HepG2 (cell line): ENCODE results near the gene ARIH1. TPM values are rescaled to one million over a fixed set of nuclear protein-coding genes. Genes with fewer than 3 reads are reported as not detected.

Experiments used
- AHDC1 ChIP-seq: sonication (generic); formaldehyde crosslinking; IDR thresholded peaks from 2 replicates; pipeline ENCODE4 v1.5.1; 2020; ENCODE audit warnings: mild to moderate bottlenecking, missing genetic modification reagents, borderline replicate concordance
- ATF1 ChIP-seq: IDR thresholded peaks from 2 replicates; pipeline ENCODE4 v1.6.1; 2016; ENCODE audit warnings: mild to moderate bottlenecking, control low read depth
- CSRNP2 ChIP-seq: sonication (generic); formaldehyde crosslinking; conservative IDR thresholded peaks from 2 replicates; pipeline ENCODE4 v1.8.0; 2022; ENCODE audit warnings: low read depth, missing genetic modification reagents
- FOXP4 ChIP-seq: sonication (generic); formaldehyde crosslinking; IDR thresholded peaks from 2 replicates; pipeline ENCODE4 v1.4.0; 2020; ENCODE audit warnings: missing genetic modification reagents
- HOXA5 ChIP-seq: sonication (generic); formaldehyde crosslinking; IDR thresholded peaks from 2 replicates; pipeline ENCODE4 v1.4.0; 2020; ENCODE audit warnings: missing genetic modification reagents
- KLF13 ChIP-seq: sonication (generic); formaldehyde crosslinking; IDR thresholded peaks from 2 replicates; pipeline ENCODE4 v1.4.0; 2020; ENCODE audit warnings: mild to moderate bottlenecking, missing genetic modification reagents
- KLF15 ChIP-seq: sonication (generic); formaldehyde crosslinking; IDR thresholded peaks from 2 replicates; pipeline ENCODE4 v1.8.1; 2023; ENCODE audit warnings: borderline replicate concordance, mild to moderate bottlenecking, inconsistent platforms, missing genetic modification reagents, mixed read lengths
- PBX2 ChIP-seq: IDR thresholded peaks from 2 replicates; pipeline ENCODE4 v1.6.1; 2016; ENCODE audit warnings: control low read depth
- RFX3 ChIP-seq: IDR thresholded peaks from 2 replicates; pipeline ENCODE4 v1.6.1; 2016; ENCODE audit warnings: missing biosample characterization, missing genetic modification reagents
- SMARCC2 ChIP-seq: fragments of 450-650 bp; IDR thresholded peaks from 2 replicates; pipeline ENCODE4 v1.6.1; 2017; ENCODE audit warnings: antibody characterized with exemption, mild to moderate bottlenecking
- SP1 ChIP-seq, 2 experiments: fragments of 450-650 bp in 1 of 2; sonication (generic) in 1 of 2; formaldehyde crosslinking in 1 of 2; IDR thresholded peaks; 2 replicates each; pipeline versions ENCODE4 v1.4.0 to v1.6.1; 2016 to 2020; ENCODE audit warnings: missing genetic modification reagents in 1 of 2
- TBP ChIP-seq: sonication (generic); formaldehyde crosslinking; IDR thresholded peaks from 2 replicates; pipeline ENCODE4 v1.5.0; 2020; ENCODE audit warnings: missing genetic modification reagents
- ZBTB1 ChIP-seq: sonication (generic); formaldehyde crosslinking; IDR thresholded peaks from 2 replicates; pipeline ENCODE4 v1.4.0; 2020; ENCODE audit warnings: missing genetic modification reagents, borderline replicate concordance
- ZNF256 ChIP-seq: sonication (generic); formaldehyde crosslinking; conservative IDR thresholded peaks from 2 replicates; pipeline ENCODE4 v1.4.0; 2020; ENCODE audit warnings: missing genetic modification reagents
- ZNF644 ChIP-seq: IDR thresholded peaks from 2 replicates; pipeline ENCODE4 v1.6.1; 2016; ENCODE audit warnings: low read depth
- ZNF839 ChIP-seq: sonication (generic); formaldehyde crosslinking; IDR thresholded peaks from 2 replicates; pipeline ENCODE4 v1.4.0; 2020; ENCODE audit warnings: missing genetic modification reagents, mild to moderate bottlenecking, borderline replicate concordance
- polyA plus RNA-seq, 8 experiments: library from polyadenylated mRNA; depleted of rRNA in 3 of 8; stranded (reverse) in 7 of 8; unstranded in 1 of 8; fragments of >200 nt; fragmentation: Illumina TruSeq in 4 of 8; extraction: Trizol in 4 of 8; gene quantifications; 2 replicates each; pipeline versions ENCODE4 v1.2.1 to v1.2.3, GENCODE V29; 2011 to 2016; ENCODE audit warnings: low read depth in 4 of 8, missing spikeins in 1 of 8, mixed read lengths in 1 of 8; ENCODE audit not compliant: insufficient read depth in 1 of 8
- total RNA-seq, 5 experiments: library from RNA; depleted of rRNA; stranded (reverse); fragments of >200 nt; fragmentation: Illumina TruSeq; extraction: Trizol; gene quantifications; 2 replicates each; pipeline ENCODE4 v1.2.3, GENCODE V29; 2016; ENCODE audit warnings: low read depth in 1 of 5

The ARIH1 gene
- total and polyA plus RNA-seq, 2 of the 13 experiments (the other 11 are each of a cell fraction or from before 2014, with no cell fraction given): 38.8 to 59.8 TPM

GRCh38 chr15:72473614-72474465, at the start of gene ARIH1 (continued):
- TF ChIP-seq ZNF839 (CRISPR knock-in tag) (no peak), CSRNP2 (CRISPR knock-in tag) (no peak; the same call in 1 of the 2 replicates), KLF15 (CRISPR knock-in tag) (peak; percentile 69; the same call in 1 of the 2 replicates), ATF1 (CRISPR knock-in tag) (peak; percentile 94), FOXP4 (peak; percentile 68), ZBTB1 (CRISPR knock-in tag) (no peak), AHDC1 (peak; percentile 70), PBX2 (CRISPR knock-in tag) (no peak), KLF13 (CRISPR knock-in tag) (peak; percentile 62; the same call in 1 of the 2 replicates), HOXA5 (CRISPR knock-in tag) (peak; percentile 86), ZNF256 (CRISPR knock-in tag) (no peak; the same call in 1 of the 2 replicates), TBP (CRISPR knock-in tag) (0 out of 2 replicates have a peak, but pooled peaks have one; percentile 15), SP1 (IDR thresholded peaks at IDR 0.05) (no peak), SP1 (CRISPR knock-in tag; IDR thresholded peaks at IDR 0.05) (peak; percentile 99), SMARCC2 (no peak), ZNF644 (CRISPR knock-in tag) (no peak), RFX3 (CRISPR knock-in tag) (no peak)
